Keratinocyte (primary cell): Measurements from ENCODE around the gene ATG9B. TPM values are rescaled to one million over a fixed set of nuclear protein-coding genes. Genes with fewer than 3 reads are reported as not detected.

Experiments
- DNase-seq: peaks from one replicate; pipeline ENCODE4 v3.0.0-alpha.2; 2011; ENCODE audit warnings: low read depth, missing footprints, low spot score
- FAIRE-seq: peaks from 2 replicates; lab custom pipeline; 2011; peaks lifted over from hg19 to GRCh38; lab: Jason Lieb, UNC
- H2AFZ ChIP-seq: 2 replicates; pipeline ENCODE4 v1.6.0; 2012; ENCODE audit warnings: low read length, control low read depth, inconsistent platforms; ENCODE audit not compliant: control insufficient read depth
- H3K27ac ChIP-seq: 2 replicates; pipeline ENCODE4 v1.5.1; 2011; ENCODE audit warnings: low read length; ENCODE audit not compliant: control insufficient read depth, insufficient read depth
- H3K27me3 ChIP-seq: 3 replicates; pipeline ENCODE4 v1.6.0; 2011; ENCODE audit warnings: low read length; ENCODE audit not compliant: control insufficient read depth, insufficient read depth; ENCODE audit errors: extremely low read depth
- H3K36me3 ChIP-seq, 2 experiments: 2 replicates in 1 of 2; 3 replicates in 1 of 2; pipeline ENCODE4 v1.5.1; 2011; ENCODE audit warnings: low read length in 2 of 2, mild to moderate bottlenecking in 1 of 2; ENCODE audit not compliant: control insufficient read depth in 2 of 2, insufficient read depth in 2 of 2; ENCODE audit errors: extremely low read depth in 1 of 2
- H3K4me1 ChIP-seq: 3 replicates; pipeline ENCODE4 v1.5.1; 2011; ENCODE audit warnings: low read length; ENCODE audit not compliant: control insufficient read depth, insufficient read depth; ENCODE audit errors: extremely low read depth
- H3K4me2 ChIP-seq: 3 replicates; pipeline ENCODE4 v1.6.0; 2011; ENCODE audit warnings: low read depth, low read length; ENCODE audit not compliant: control insufficient read depth, insufficient read depth; ENCODE audit errors: extremely low read depth
- H3K4me3 ChIP-seq, 3 experiments: fragments of 200-600 bp in 1 of 3; sonication (generic) in 1 of 3; 2 replicates in 2 of 3; 3 replicates in 1 of 3; pipeline ENCODE4 v1.5.1; 2011 to 2016; ENCODE audit warnings: low read length in 3 of 3, mild to moderate bottlenecking in 3 of 3, control low read depth in 2 of 3, inconsistent platforms in 1 of 3, low read depth in 1 of 3, mixed read lengths in 1 of 3, mixed run types in 1 of 3, moderate library complexity in 1 of 3; ENCODE audit not compliant: control insufficient read depth in 2 of 3, insufficient read depth in 2 of 3; ENCODE audit errors: extremely low read depth in 1 of 3
- H3K79me2 ChIP-seq: 2 replicates; pipeline ENCODE4 v1.6.0; 2012; ENCODE audit warnings: low read length; ENCODE audit not compliant: control insufficient read depth, insufficient read depth
- H3K9ac ChIP-seq: 3 replicates; pipeline ENCODE4 v1.6.0; 2011; ENCODE audit warnings: low read length; ENCODE audit not compliant: control insufficient read depth, insufficient read depth; ENCODE audit errors: extremely low read depth
- H3K9me1 ChIP-seq: 3 replicates; pipeline ENCODE4 v1.6.0; 2011; ENCODE audit warnings: low read length; ENCODE audit not compliant: control insufficient read depth, insufficient read depth; ENCODE audit errors: extremely low read depth
- H3K9me3 ChIP-seq: 2 replicates; pipeline ENCODE4 v1.5.1; 2012; ENCODE audit warnings: low read depth, low read length; ENCODE audit not compliant: control insufficient read depth
- H4K20me1 ChIP-seq: 3 replicates; pipeline ENCODE4 v1.6.0; 2011; ENCODE audit warnings: low read length; ENCODE audit not compliant: control insufficient read depth, insufficient read depth; ENCODE audit errors: extremely low read depth
- CTCF ChIP-seq, 3 experiments: IDR thresholded peaks in 1 of 3; conservative IDR thresholded peaks in 1 of 3; optimal IDR thresholded peaks in 1 of 3; 2 replicates in 2 of 3; 3 replicates in 1 of 3; pipeline versions ENCODE3 to v1.5.1; 2011; ENCODE audit warnings: low read length in 3 of 3, mild to moderate bottlenecking in 3 of 3, moderate library complexity in 2 of 3, control low read depth in 1 of 3, inconsistent platforms in 1 of 3; ENCODE audit not compliant: insufficient read depth in 2 of 3; ENCODE audit errors: extremely low read depth in 1 of 3
- EZH2 ChIP-seq: IDR thresholded peaks from one replicate; pipeline ENCODE4 v1.6.1; 2012; ENCODE audit warnings: inconsistent platforms, mild to moderate bottlenecking, low read length, moderate library complexity
- dilution Hi-C: fragments of 300-500 bp; cut with MboI; formaldehyde crosslinking; loops from one replicate; pipeline ENCODE4 v1.7.0; 2020; ENCODE audit warnings: low sequenced_read_pairs; ENCODE audit not compliant: extremely low pct_ligation_motif_present
- polyA plus RNA-seq, 5 experiments: library from polyadenylated mRNA; depleted of rRNA in 3 of 5; stranded (reverse) in 3 of 5; stranded (forward) in 1 of 5; unstranded in 1 of 5; fragments of >200 nt; gene quantifications; 1 replicate in 1 of 5; 2 replicates in 3 of 5; 3 replicates in 1 of 5; pipeline versions ENCODE4 v1.2.1 to v1.2.3, GENCODE V29; 2011 to 2012; ENCODE audit warnings: missing spikeins in 2 of 5, low read depth in 1 of 5, low replicate concordance in 1 of 5

Gene ATG9B
- polyA plus RNA-seq, 1 donor (not counting 4 experiments of a cell fraction or from before 2014, with no cell fraction given) = 0.12 TPM

GRCh38 chr7:151051108-151051507 is 26.8 kb upstream of the ATG9B start:
- no peak overlapping the region for H2AFZ ChIP-seq
- peaks cover 3% of the 10 kb centered on the region for H3K4me1 ChIP-seq
- TF ChIP-seq EZH2 (no peak), CTCF (optimal IDR thresholded peaks at IDR 0.05 in 1 of 3, IDR thresholded peaks at IDR 0.05 in 1 of 3, conservative IDR thresholded peaks at IDR 0.05 in 1 of 3; ENCODE audit: extremely low read depth in 1 of 3, insufficient read depth in 2 of 3, low read length in 3 of 3) (no peak)
- H3K9ac ChIP-seq = no peak overlapping the region
- dilution Hi-C loops = no loop called here
- no peaks in the 10 kb centered on the region for H4K20me1 ChIP-seq
- H3K9me3 ChIP-seq = no peaks in the 10 kb centered on the region
- H3K4me3 ChIP-seq = peak overlapping the region in 1 of 3 experiments; percentile 27
- H3K4me2 ChIP-seq = peak overlapping the region; percentile 16
- H3K79me2 ChIP-seq = no peaks in the 10 kb centered on the region
- H3K27ac ChIP-seq = no peak overlapping the region
- no peaks in the 10 kb centered on the region for H3K9me1 ChIP-seq
- H3K36me3 ChIP-seq = peaks cover 3 to 7% of the 10 kb centered on the region in 2 experiments
- DNase-seq (no peak), FAIRE-seq (no peak)
- H3K27me3 ChIP-seq = peaks cover 4% of the 10 kb centered on the region

- Histone ChIP-seq H3K27me3 (peaks cover 4% of the 10 kb centered on the region), H3K9me3 (no peaks in the 10 kb centered on the region), H3K4me3 (no peak overlapping the region), H3K79me2 (no peaks in the 10 kb centered on the region), H4K20me1 (no peaks in the 10 kb centered on the region), H3K4me2 (no peak overlapping the region), H3K36me3 (peaks cover 0 to 9% of the 10 kb centered on the region in 2 experiments), H3K9me1 (no peaks in the 10 kb centered on the region), H3K9ac (no peak overlapping the region), H3K27ac (no peak overlapping the region), H3K4me1 (peaks cover 3% of the 10 kb centered on the region), H2AFZ (no peak overlapping the region)
- FAIRE-seq = no peak
- DNase-seq = no peak
- dilution Hi-C loops = no loop called here
- TF ChIP-seq CTCF (optimal IDR thresholded peaks at IDR 0.05 in 1 of 3, IDR thresholded peaks at IDR 0.05 in 1 of 3, conservative IDR thresholded peaks at IDR 0.05 in 1 of 3; ENCODE audit: extremely low read depth in 1 of 3, insufficient read depth in 2 of 3, low read length in 3 of 3) = no peak
- no peak for TF ChIP-seq EZH2
Observed at GRCh38 chr7:151048911-151049463, 24.7 kb upstream of the ATG9B start.
